Measurements from ENCODE around the gene TACC2.

TACC2 gene

DNA sequence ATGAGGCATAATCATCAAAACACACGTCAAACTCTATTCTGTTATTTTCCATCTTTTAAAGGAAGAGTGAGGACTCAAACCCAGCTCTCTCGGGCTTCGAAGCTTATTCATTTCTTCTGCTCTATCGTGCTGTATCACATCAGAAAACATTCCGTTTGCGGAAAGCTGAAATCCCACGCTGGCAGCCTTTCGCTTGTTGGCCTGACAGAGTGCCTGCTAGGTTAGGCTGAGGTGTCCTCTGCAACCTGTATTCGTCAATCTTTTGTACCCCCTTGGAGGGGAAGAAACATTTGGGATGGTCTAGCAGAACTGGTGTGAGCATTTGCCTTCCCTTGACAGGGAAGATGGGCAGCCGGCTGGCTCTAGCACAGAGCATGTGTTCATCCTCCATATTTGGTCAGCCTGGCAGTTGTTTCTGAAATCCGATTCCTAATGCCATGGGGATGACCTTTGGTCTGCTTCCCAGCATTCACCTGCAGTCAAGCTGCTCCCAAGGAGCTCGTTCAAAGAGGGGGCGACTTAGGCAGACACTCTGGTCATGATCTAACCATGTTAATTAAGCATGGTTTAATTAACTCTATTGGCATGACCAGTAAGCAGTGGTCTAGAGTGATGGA is 55.2 kb downstream of the TACC2 start:
- H3K4me3 ChIP-seq (ENCODE audit: low read depth, low read length), result no peak overlapping the region
- TF ChIP-seq, protein P1, sequence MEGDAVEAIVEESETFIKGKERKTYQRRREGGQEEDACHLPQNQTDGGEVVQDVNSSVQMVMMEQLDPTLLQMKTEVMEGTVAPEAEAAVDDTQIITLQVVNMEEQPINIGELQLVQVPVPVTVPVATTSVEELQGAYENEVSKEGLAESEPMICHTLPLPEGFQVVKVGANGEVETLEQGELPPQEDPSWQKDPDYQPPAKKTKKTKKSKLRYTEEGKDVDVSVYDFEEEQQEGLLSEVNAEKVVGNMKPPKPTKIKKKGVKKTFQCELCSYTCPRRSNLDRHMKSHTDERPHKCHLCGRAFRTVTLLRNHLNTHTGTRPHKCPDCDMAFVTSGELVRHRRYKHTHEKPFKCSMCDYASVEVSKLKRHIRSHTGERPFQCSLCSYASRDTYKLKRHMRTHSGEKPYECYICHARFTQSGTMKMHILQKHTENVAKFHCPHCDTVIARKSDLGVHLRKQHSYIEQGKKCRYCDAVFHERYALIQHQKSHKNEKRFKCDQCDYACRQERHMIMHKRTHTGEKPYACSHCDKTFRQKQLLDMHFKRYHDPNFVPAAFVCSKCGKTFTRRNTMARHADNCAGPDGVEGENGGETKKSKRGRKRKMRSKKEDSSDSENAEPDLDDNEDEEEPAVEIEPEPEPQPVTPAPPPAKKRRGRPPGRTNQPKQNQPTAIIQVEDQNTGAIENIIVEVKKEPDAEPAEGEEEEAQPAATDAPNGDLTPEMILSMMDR (IDR thresholded peaks at IDR 0.05; ENCODE audit: insufficient read depth, low read depth, low read length, missing control alignments), result no peak
- no peak for DNase-seq (ENCODE audit: low read depth)

DNA sequence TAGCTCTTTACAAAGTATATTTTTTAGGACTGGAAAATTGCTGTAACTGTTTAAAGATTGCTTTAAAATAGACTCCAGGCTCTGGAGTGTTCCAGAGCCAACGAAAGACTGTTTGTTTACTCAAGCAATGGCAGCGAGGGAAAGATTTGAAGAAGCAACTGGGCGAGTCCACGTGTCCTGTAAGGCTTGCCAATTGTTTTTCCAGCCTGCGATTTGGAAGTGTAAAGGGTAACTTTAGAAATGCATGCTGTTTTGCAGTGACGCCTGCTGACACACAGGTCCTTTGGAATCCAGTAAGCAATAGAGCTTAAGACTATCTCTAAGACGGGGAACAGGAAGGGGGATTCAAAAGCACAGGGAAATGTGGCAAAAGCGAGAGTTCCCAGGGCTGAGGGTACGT is 55.8 kb downstream of the TACC2 start:
- H3K4me3 ChIP-seq (ENCODE audit: low read depth, low read length), result no peak overlapping the region
- no peak for DNase-seq (ENCODE audit: low read depth)
- TF ChIP-seq, protein P1 (IDR thresholded peaks at IDR 0.05; ENCODE audit: insufficient read depth, low read depth, low read length, missing control alignments), result no peak

DNA sequence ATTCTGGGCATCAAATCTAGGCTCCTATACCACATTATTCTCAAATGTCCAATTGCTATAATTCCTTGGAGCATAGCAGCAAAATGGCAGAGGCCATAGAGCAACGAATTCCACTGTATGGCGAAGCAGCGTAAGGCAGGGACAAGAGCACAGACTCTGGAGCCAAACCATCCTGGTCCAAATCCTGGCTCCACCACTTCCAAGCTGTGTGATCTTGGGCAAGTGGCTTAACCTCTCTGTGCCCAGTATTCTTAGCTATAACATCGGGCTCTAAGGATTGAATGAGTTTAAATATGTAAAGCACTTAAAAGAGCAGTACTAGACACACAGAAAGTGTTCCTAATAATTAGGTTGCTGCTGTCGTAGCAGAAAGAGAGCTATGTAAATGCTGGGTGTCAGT is 56.2 kb downstream of the TACC2 start:
- TF ChIP-seq, protein P1 (IDR thresholded peaks at IDR 0.05; ENCODE audit: insufficient read depth, low read depth, low read length, missing control alignments), result no peak
- H3K4me3 ChIP-seq (ENCODE audit: low read depth, low read length), result no peak overlapping the region
- DNase-seq (ENCODE audit: low read depth), result no peak

DNA sequence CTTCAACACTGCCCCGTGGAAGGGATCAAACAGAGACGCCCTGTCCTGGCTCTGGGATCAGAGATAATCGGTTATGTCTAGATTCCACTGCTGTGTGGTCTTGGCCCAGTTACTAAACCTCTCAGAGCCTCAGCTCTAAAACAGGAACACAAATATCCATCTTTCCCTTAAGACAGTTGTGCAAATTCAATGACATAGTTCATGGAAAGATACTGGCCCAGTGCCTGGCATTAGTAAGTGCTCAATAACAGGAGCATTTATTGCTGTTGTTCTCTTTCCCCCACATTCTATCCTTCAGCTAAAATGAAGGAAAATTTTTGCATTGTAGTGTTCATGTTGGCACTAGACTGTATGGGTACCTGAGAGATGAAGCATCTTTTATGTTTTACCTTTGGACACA is 58.6 kb downstream of the TACC2 start:
- TF ChIP-seq, protein P1 (IDR thresholded peaks at IDR 0.05; ENCODE audit: insufficient read depth, low read depth, low read length, missing control alignments), result no peak
- no peak for DNase-seq (ENCODE audit: low read depth)
- no peak overlapping the region for H3K4me3 ChIP-seq (ENCODE audit: low read depth, low read length)

DNA sequence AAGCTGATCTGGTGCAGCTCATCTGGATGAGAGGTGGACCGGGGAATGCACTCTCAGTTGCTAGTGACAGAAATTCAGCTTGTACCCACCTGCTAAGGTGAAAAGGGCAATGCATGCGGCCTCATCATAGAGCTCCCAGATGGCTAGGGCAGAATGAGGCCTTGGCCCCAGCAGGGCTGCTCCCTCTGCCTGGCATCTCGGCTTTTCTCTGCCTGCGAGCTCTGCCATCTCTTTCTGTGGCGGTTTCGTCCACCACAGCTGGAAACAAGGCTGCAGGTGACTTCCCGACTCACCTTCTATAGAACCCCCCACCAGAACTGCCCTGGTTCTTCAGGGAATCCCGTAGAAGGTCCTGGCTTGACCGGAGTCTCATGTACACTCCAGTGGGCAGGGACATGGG is 60.1 kb downstream of the TACC2 start:
- no peak for DNase-seq (ENCODE audit: low read depth)
- TF ChIP-seq, protein P1 (IDR thresholded peaks at IDR 0.05; ENCODE audit: insufficient read depth, low read depth, low read length, missing control alignments), result no peak
- no peak overlapping the region for H3K4me3 ChIP-seq (ENCODE audit: low read depth, low read length)

DNA sequence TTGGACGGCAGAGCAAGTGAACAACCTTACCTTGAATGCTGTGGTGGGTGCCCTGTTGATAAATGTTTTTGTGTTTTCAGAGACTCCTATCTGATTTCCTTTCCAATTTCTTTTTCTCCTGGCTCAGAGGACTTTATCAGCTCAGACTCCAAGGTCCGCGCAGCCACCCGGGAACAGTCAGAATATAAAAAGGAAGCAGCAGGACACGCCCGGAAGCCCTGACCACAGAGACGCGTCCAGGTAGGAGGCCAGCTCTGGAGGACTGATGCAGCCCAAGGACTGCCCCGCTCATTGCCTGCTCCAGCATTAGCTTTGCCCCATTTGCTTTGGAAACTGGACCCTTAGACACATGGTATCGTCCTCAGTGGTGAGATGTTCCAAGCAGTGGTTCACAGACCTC is 61.3 kb downstream of the TACC2 start:
- TF ChIP-seq, protein P1 (IDR thresholded peaks at IDR 0.05; ENCODE audit: insufficient read depth, low read depth, low read length, missing control alignments), result no peak
- H3K4me3 ChIP-seq (ENCODE audit: low read depth, low read length), result no peak overlapping the region
- no peak for DNase-seq (ENCODE audit: low read depth)

DNA sequence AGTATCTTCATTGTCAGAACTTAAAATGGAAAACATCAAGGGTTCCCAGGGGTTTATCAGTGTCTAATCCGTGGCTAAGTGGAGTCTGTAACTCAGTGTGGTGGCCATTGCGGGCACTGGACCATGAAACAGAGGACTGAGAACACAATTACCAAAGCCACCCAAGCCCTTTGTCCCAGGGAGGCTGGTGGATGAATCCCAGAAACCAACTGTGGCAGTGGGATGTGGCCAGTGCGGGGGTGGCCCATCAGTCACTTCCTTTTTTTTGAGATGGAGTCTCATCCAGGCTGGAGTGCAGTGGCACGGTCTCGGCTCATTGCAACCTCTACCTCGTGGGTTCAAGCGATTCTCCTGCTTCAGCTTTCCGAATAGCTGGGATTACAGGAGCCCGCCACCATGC is 61.8 kb downstream of the TACC2 start:
- TF ChIP-seq, protein P1 (IDR thresholded peaks at IDR 0.05; ENCODE audit: insufficient read depth, low read depth, low read length, missing control alignments), result no peak
- DNase-seq (ENCODE audit: low read depth), result no peak
- no peak overlapping the region for H3K4me3 ChIP-seq (ENCODE audit: low read depth, low read length)

Data from GM12865 (cell line).